ENCODE data around the gene NDUFA8.
"Not testable (repeated sequence)": the region's sequence is repeated elsewhere in the genome, so short reads cannot be mapped to it uniquely, and the experiment has no call there.

Gene NDUFA8

DNA sequence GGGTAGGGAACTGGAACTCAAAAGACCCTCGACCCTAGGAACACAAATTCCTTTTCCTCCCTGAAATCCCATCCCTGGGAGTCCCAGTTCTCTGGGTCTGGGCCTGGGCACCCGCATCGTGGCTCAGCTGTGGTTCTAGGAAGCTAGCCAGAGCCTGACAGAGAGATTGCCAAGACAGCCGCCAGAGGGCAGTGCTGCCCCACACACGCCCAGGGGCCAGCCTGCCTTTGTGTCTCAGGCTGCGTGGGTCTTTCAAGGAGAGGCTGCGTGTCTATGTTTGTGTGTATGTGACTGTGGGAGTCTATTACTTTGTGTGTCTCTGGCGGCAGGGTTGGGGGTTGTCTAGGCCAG, 34.4 kb downstream of the NDUFA8 start:
- Mint-ChIP-seq H3K4me3 (no peak overlapping the region), H3K27ac (no peak overlapping the region), H3K36me3 (ENCODE audit: low read depth) (no peaks in the 10 kb centered on the region), H3K9me3 (no peaks in the 10 kb centered on the region), H3K27me3 (peaks cover 48% of the 10 kb centered on the region), H3K4me1 (ENCODE audit: low read depth) (peaks cover 23% of the 10 kb centered on the region)
- peak; percentile 88 for DNase-seq

DNA sequence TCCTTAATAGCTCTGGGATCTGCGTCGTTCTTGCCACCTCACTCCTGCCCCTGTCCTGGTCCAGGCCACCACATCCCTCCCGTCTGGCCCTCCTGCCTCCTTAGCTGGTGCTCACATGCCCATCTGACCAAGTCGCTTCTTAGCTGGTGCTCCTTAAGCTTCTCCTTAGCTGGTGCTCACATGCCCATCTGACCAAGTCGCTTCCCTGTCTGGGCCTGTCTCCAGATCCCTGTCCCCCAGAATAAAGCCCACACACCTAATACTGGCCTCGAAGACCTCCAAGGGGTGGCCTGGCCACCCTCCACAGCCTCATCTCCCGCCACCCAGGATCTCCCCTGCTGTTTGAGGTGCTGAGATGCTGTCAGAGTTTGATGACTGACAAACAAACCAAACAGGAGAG, 35.1 kb downstream of the NDUFA8 start:
- Mint-ChIP-seq H3K4me3 (no peak overlapping the region), H3K27ac (no peak overlapping the region), H3K36me3 (ENCODE audit: low read depth) (no peaks in the 10 kb centered on the region), H3K9me3 (no peaks in the 10 kb centered on the region), H3K27me3 (peaks cover 48% of the 10 kb centered on the region), H3K4me1 (ENCODE audit: low read depth) (peaks cover 23% of the 10 kb centered on the region)
- no peak for DNase-seq

DNA sequence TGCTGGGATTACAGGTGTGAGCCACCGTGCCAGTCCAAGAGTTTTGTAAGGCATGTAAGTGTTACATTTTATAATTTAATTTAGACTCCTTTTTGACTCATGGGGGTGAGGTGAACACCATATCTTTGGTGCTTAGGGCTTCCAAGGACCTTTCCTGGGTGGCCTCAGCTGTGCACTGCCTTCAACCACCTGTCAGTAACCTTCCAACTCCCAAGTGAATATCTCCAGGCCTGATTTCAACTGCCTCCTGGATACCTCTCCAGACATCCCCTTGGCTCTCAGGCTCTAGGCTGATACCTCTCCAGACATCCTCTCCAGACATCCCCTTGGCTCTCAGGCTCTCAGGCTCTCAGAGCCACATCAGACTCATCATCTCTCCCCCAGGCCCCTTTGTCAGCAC, 35.5 kb downstream of the NDUFA8 start:
- Mint-ChIP-seq H3K27ac (no peak overlapping the region), H3K4me3 (no peak overlapping the region), H3K27me3 (peaks cover 44% of the 10 kb centered on the region), H3K4me1 (ENCODE audit: low read depth) (peaks cover 23% of the 10 kb centered on the region), H3K36me3 (ENCODE audit: low read depth) (no peaks in the 10 kb centered on the region), H3K9me3 (no peaks in the 10 kb centered on the region)
- no peak for DNase-seq

DNA sequence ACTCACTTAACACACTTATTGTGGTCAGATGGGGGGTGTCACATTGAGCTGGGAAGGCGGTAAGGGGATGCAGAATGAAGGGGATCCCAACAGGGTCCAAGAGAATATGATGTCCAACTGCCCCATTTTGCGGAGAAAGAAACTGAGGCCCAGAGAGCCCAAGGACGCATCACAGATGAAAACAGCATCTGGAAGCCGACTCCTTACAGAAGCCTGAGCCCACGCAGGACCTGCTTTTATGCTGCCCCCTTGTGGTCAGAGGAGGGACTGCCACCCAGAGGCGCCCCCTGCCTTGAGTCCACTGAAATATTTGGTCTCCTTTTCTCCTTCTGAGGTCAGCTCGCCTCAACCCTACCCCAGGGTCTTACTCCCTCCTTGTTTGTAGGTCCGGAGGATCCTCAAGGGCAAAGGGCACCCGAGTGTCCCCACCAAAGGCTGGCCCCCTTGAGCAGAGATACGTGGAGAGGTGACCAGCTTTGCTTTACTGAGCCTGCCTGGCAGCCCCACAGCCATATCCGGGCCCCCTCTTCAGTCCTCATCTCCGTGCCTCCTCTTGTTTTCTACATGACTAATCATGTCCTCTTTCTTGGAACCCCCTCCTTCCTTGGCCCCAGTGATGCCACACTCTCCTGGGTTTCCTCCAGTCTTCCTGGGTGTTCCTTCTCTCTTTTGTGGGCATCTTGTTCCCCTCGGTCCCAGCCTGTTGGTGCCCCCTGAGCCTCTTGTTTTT, 36.5 kb downstream of the NDUFA8 start:
- Mint-ChIP-seq H3K36me3 (ENCODE audit: low read depth) (no peaks in the 10 kb centered on the region), H3K4me3 (no peak overlapping the region), H3K9me3 (no peaks in the 10 kb centered on the region), H3K4me1 (ENCODE audit: low read depth) (peaks cover 23% of the 10 kb centered on the region), H3K27ac (no peak overlapping the region), H3K27me3 (peaks cover 44% of the 10 kb centered on the region)
- DNase-seq = peak; percentile 85

DNA sequence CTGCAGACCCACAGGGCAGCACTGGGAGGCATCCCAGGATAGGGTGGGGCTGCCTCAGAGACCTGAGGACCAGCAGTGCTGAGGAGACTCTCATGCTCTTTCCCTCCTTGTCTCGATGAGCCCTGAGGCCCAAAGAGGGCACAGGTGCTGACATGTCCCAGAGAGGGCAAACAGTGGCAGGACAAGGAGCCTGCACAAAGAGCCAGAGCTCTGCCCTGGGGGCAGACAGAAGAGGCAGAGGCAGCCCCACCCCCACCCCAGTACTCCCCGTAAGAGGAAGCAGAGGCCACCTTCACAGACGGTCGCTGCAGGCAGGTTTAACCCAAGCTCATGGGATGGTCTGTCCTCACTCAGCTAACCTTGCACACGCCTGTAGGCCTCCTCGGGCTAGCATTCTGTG, 37.1 kb downstream of the NDUFA8 start:
- no peak overlapping the region for H3K27ac Mint-ChIP-seq
- no peak overlapping the region for H3K4me3 Mint-ChIP-seq
- peaks cover 39% of the 10 kb centered on the region for H3K27me3 Mint-ChIP-seq
- peaks cover 21% of the 10 kb centered on the region for H3K4me1 Mint-ChIP-seq (ENCODE audit: low read depth)
- H3K9me3 Mint-ChIP-seq = no peaks in the 10 kb centered on the region
- no peaks in the 10 kb centered on the region for H3K36me3 Mint-ChIP-seq (ENCODE audit: low read depth)
- no peak for DNase-seq

DNA sequence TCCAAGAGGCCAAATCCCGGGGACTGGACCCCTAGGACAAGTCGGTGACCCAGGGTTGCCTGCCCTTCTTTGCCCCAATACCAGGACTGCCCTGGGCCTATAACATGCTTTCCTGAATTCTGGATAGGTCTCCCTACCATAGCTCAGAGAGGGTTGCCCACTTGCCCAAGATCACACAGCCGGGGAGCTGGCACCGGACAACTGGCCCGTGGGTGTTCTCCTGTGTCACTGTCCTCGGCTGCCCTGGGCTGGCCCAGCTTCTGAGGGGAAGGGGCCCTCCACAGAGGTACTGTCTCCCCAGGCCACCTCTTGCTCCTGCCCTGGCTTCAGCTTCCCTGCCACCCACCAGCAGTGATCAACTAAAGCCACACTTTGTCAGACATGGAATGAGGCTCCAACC, 37.6 kb downstream of the NDUFA8 start:
- Mint-ChIP-seq H3K27ac (no peak overlapping the region), H3K9me3 (no peaks in the 10 kb centered on the region), H3K36me3 (ENCODE audit: low read depth) (no peaks in the 10 kb centered on the region), H3K27me3 (peaks cover 35% of the 10 kb centered on the region), H3K4me1 (ENCODE audit: low read depth) (peaks cover 20% of the 10 kb centered on the region), H3K4me3 (no peak overlapping the region)
- DNase-seq = no peak

DNA sequence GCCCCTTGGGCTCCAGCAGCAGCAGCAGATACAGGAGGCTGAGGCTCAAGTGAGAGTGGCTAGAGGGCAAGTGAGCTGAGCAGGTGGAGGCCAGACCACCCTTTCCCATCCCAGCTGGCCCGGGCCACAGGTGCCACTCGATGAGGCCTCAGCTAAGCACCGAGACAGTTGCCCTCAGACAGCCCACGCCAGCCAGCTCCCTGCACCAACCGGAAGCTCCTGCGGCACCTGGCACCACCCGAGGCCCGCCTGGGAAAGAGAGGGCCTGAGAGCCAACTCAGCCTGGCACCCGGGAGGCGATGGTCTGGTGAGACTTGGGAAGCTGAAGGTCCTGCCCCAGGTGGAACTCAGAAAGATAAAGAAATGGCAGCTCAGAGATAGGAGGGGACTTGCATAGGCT, 38.2 kb downstream of the NDUFA8 start:
- Mint-ChIP-seq H3K4me3 (no peak overlapping the region), H3K36me3 (ENCODE audit: low read depth) (no peaks in the 10 kb centered on the region), H3K27me3 (peaks cover 30% of the 10 kb centered on the region), H3K9me3 (no peaks in the 10 kb centered on the region), H3K27ac (no peak overlapping the region), H3K4me1 (ENCODE audit: low read depth) (peaks cover 16% of the 10 kb centered on the region)
- no peak for DNase-seq

DNA sequence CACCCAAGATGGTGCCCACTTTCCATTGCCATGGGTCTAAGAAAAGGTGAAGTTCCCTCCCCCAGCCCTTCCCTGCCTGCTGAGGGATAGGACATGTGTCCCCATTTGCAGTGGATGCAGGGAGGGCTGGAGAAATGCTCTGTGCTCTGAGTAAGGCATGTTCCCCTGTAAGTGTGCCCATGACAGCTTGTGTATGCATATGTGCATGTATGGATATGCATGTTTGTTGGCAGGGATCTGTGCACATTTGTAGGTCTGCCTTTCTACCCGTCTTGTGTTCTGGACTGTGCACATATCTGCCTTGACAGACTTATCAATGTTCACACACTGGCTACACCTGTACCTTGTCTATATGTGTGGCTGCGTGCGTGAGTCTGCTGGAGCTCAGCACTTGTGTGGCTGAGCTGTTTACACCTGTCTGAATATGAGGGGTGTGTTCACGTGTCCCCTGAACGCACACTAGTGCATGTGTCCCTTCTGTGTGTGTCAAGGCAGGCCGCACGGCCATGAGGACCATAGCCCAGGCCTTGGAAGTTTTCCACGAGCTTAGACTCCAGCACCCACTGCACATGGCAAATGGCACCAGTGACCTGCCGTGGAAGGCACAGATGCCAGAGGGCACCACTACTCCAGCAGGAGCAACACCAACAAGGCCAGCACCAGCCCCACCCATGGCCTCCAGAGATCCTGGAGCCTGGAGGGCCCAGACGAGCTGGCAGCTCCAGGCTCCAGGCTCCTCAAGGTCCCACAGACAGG, 39.1 kb downstream of the NDUFA8 start:
- DNase-seq = no peak
- no peak overlapping the region for H3K4me3 Mint-ChIP-seq
- H3K9me3 Mint-ChIP-seq = no peaks in the 10 kb centered on the region
- H3K36me3 Mint-ChIP-seq (ENCODE audit: low read depth) = no peaks in the 10 kb centered on the region
- H3K4me1 Mint-ChIP-seq (ENCODE audit: low read depth) = peaks cover 9% of the 10 kb centered on the region
- H3K27me3 Mint-ChIP-seq = peaks cover 24% of the 10 kb centered on the region
- H3K27ac Mint-ChIP-seq = no peak overlapping the region

DNA sequence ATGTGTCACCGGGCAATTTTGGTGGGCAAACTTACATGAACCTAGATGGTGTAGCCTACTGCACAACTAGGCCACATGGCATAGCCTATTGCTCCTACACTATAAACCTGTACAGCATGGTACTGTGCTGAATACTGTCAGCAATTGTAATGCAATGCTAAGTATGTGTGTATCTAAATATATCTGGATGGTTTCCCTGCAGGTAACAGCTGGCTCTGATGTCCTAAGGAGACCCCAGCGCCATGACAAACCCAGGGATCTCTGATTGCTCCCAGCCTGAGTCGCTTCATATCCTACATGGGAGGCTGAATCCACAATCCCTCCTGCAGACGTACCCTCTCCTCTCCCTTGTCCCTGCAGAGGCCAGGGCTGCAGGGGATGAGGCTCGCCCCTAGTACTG, 39.9 kb downstream of the NDUFA8 start:
- Mint-ChIP-seq H3K4me1 (ENCODE audit: low read depth) (peaks cover 4% of the 10 kb centered on the region), H3K4me3 (no peak overlapping the region), H3K27me3 (peaks cover 21% of the 10 kb centered on the region), H3K27ac (no peak overlapping the region), H3K36me3 (ENCODE audit: low read depth) (no peaks in the 10 kb centered on the region), H3K9me3 (no peaks in the 10 kb centered on the region)
- no peak for DNase-seq

DNA sequence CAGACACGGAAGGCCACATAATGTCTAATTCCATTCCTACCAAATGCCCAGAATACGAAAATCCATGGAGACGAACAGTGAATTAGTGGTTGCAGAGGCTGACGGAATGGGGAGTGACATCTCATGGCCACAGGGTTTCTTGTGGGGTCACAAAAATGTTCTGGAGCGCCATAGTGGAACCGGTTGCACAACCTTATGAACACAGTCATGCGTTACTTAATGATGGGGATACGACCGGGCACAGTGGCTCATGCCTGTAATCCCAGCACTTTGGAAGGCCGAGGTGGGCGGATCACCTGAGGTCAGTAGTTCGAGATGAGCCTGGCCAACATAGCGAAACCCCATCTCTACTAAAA, 40.4 kb downstream of the NDUFA8 start:
- no peak for DNase-seq
- Mint-ChIP-seq H3K36me3 (ENCODE audit: low read depth) (no peaks in the 10 kb centered on the region), H3K9me3 (no peaks in the 10 kb centered on the region), H3K27ac (no peak overlapping the region), H3K27me3 (peaks cover 19% of the 10 kb centered on the region), H3K4me3 (no peak overlapping the region), H3K4me1 (ENCODE audit: low read depth) (peaks cover 4% of the 10 kb centered on the region)

DNA sequence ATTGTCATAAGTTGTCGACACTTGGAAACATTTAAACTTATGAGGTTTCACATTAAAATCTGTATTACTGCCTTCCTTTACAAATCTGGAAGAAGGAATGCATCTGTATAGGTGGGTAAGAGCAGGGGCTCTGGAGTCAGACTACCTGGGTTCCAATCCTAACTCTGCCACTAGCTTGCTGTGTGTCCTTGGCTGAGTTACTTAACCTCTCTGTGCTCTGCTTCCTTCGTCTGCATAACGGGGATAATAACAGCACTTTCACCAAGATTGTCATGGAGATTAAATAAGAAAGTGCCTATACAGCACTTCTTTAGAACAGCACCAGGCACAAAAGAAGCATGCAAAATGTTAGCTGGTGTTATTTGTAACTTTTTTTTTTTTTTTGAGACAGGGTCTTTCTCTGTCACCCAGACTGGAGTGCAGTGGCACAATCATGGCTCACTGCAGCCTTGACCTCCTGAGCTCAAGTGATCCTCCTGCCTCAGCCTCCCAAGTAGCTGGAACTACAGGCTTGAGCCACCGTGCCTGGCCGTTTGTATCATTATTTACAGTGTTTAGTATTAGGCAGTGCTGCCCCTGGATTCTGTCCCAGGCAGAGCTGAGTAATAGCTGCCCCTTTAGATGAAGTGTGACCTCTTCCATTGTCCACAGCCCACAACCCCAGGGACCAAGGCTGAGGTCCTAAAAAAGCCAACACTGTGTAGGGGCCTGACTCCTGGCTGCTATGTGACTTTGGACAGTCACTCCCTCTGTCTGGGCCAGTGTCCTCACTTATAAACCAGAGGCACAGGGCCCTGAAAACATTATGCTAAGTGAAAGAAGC, 41.0 kb downstream of the NDUFA8 start:
- H3K27me3 Mint-ChIP-seq = peaks cover 17% of the 10 kb centered on the region
- H3K4me3 Mint-ChIP-seq = no peak overlapping the region
- H3K36me3 Mint-ChIP-seq (ENCODE audit: low read depth) = no peaks in the 10 kb centered on the region
- H3K9me3 Mint-ChIP-seq = no peaks in the 10 kb centered on the region
- no peak for DNase-seq
- peaks cover 4% of the 10 kb centered on the region for H3K4me1 Mint-ChIP-seq (ENCODE audit: low read depth)
- H3K27ac Mint-ChIP-seq = no peak overlapping the region

DNA sequence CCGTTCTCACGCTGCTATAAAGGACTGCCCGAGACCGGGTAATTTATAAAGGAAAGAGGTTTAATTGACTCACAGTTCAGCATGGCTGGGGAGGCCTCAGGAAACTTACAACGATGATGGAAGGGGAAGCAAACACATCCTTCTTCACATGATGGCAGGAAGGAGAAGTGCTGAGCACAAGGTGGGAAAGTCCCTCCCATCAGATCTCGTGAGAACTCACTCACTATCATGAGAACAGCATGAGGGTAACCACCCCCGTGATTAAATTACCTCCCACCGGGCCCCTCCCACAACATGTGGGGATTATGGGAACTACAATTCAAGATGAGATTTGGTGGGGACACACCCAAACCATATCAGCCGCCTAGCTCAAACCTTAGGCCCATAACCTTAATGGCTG, 42.3 kb downstream of the NDUFA8 start:
- not testable (repeated sequence) for H3K36me3 Mint-ChIP-seq (ENCODE audit: low read depth); H3K4me3 Mint-ChIP-seq; H3K4me1 Mint-ChIP-seq (ENCODE audit: low read depth); DNase-seq; H3K9me3 Mint-ChIP-seq; H3K27ac Mint-ChIP-seq
- peaks cover 11% of the 10 kb centered on the region for H3K27me3 Mint-ChIP-seq

DNA sequence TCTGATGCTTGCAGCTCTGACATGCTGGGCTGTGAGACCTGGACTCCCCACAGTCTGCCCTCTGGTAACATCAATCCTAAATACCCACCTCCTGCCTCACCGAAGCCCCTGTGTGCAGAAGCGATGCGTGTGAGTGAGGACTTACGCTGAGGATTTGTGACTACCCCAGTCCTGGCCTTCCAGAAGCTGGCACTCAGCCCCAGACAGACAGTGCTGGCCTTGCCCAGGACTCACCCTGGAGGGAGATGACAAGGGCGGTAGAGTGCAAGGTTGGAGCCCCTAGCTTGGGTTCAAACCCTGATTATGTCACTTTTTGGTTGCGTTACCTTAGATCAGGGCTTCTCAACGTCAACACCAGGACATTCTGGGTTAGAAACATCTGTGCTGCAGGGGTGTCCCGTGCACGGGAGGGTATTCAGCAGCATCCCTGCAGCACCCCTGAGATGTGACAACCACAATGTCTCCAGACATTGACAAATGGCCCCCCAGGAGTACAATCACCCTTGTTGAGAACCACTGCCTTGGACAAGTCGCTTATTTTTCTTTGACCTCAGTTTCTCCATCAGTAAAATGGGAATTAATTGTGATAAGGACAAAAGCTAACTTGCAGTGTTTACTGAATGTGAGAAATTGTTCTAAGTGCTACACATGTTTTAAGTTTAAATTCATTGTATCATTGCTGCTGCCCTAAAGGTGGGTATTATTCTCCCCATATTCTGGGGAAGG, 43.0 kb downstream of the NDUFA8 start:
- Mint-ChIP-seq H3K4me1 (ENCODE audit: low read depth) (no peaks in the 10 kb centered on the region), H3K36me3 (ENCODE audit: low read depth) (no peaks in the 10 kb centered on the region), H3K27ac (no peak overlapping the region), H3K27me3 (peaks cover 11% of the 10 kb centered on the region), H3K9me3 (no peaks in the 10 kb centered on the region), H3K4me3 (no peak overlapping the region)
- DNase-seq = no peak

DNA sequence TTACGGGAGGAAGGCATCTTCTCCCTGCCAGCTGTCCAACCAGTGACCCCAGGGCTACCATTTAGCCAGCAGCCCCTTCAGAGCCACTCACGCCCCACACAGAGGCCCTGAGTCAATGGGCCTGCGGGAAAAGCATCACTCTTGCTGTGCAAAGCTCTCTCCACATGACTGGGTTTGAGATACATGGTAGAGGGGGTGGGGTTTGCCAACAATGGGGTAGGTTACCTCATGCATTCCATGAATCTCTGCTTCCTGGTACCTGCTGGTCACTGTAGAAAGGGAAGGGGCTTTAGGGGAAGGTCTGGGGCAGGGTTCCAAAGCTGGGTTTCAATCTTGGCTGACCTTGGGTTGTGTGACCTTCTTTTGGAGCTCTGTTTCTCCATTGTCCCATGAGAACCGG, 43.5 kb downstream of the NDUFA8 start:
- H3K27ac Mint-ChIP-seq = no peak overlapping the region
- no peak for DNase-seq
- no peak overlapping the region for H3K4me3 Mint-ChIP-seq
- no peaks in the 10 kb centered on the region for H3K36me3 Mint-ChIP-seq (ENCODE audit: low read depth)
- no peaks in the 10 kb centered on the region for H3K4me1 Mint-ChIP-seq (ENCODE audit: low read depth)
- H3K27me3 Mint-ChIP-seq = peaks cover 11% of the 10 kb centered on the region
- no peaks in the 10 kb centered on the region for H3K9me3 Mint-ChIP-seq
